Measurements from ENCODE around the gene DCANP1. TPM values are rescaled to one million over a fixed set of nuclear protein-coding genes. Genes with fewer than 3 reads are reported as not detected.

The DCANP1 gene
- polyA plus RNA-seq, 1 experiment = not detected

GRCh38 chr5:135435467-135436330 is 11.4 kb downstream of the DCANP1 start:
- H3K9me3 ChIP-seq (ENCODE audit: control insufficient read depth, insufficient read depth, low read length) = no peaks in the 10 kb centered on the region
- CTCF ChIA-PET = interaction anchor here (9.5 kb wide), 1 partner anchor 11 kb away, joined by 77 read pairs; no protein-coding TSS in a partner anchor
- DNase-seq (ENCODE audit: low read depth, low spot score) = no peak
- no peak for TF ChIP-seq CTCF (IDR thresholded peaks at IDR 0.05; ENCODE audit: low read depth, low read length)
- no peak overlapping the region for H3K4me3 ChIP-seq (ENCODE audit: low read depth, low read length)
- H3K27me3 ChIP-seq (ENCODE audit: control insufficient read depth, insufficient read depth, low read length) = no peaks in the 10 kb centered on the region
- H3K27ac ChIP-seq (ENCODE audit: low read depth, low read length) = no peak overlapping the region
- POLR2A ChIA-PET = no interaction called here

GRCh38 chr5:135434591-135435466 is 12.3 kb downstream of the DCANP1 start:
- H3K4me3 ChIP-seq (ENCODE audit: low read depth, low read length) = no peak overlapping the region
- H3K27ac ChIP-seq (ENCODE audit: low read depth, low read length) = no peak overlapping the region
- DNase-seq (ENCODE audit: low read depth, low spot score) = no peak
- TF ChIP-seq CTCF (IDR thresholded peaks at IDR 0.05; ENCODE audit: low read depth, low read length) = no peak
- no peaks in the 10 kb centered on the region for H3K27me3 ChIP-seq (ENCODE audit: control insufficient read depth, insufficient read depth, low read length)
- POLR2A ChIA-PET = no interaction called here
- H3K9me3 ChIP-seq (ENCODE audit: control insufficient read depth, insufficient read depth, low read length) = no peaks in the 10 kb centered on the region
- CTCF ChIA-PET = interaction anchor here (0.6 to 9.5 kb wide), 4 partner anchors 10 to 1456 kb away, joined by 3 to 77 read pairs (median 4); no protein-coding TSS in a partner anchor

GRCh38 chr5:135433681-135434426 is 13.3 kb downstream of the DCANP1 start:
- Histone ChIP-seq H3K27ac (ENCODE audit: low read depth, low read length) (no peak overlapping the region), H3K4me3 (ENCODE audit: low read depth, low read length) (no peak overlapping the region), H3K27me3 (ENCODE audit: control insufficient read depth, insufficient read depth, low read length) (no peaks in the 10 kb centered on the region), H3K9me3 (ENCODE audit: control insufficient read depth, insufficient read depth, low read length) (peaks cover 5% of the 10 kb centered on the region)
- no peak for TF ChIP-seq CTCF (IDR thresholded peaks at IDR 0.05; ENCODE audit: low read depth, low read length)
- no peak for DNase-seq (ENCODE audit: low read depth, low spot score)
- POLR2A ChIA-PET = no interaction called here
- CTCF ChIA-PET = interaction anchor here (0.6 to 9.5 kb wide), 4 partner anchors 9 to 1455 kb away, joined by 3 to 77 read pairs (median 4); no protein-coding TSS in a partner anchor

- Histone ChIP-seq H3K27me3 (ENCODE audit: control insufficient read depth, insufficient read depth, low read length) (no peaks in the 10 kb centered on the region), H3K9me3 (ENCODE audit: control insufficient read depth, insufficient read depth, low read length) (peaks cover 10% of the 10 kb centered on the region), H3K4me3 (ENCODE audit: low read depth, low read length) (no peak overlapping the region), H3K27ac (ENCODE audit: low read depth, low read length) (no peak overlapping the region)
- DNase-seq (ENCODE audit: low read depth, low spot score) = no peak
- ChIA-PET CTCF (interaction anchor here (0.8 kb wide), 1 partner anchor 34 kb away, joined by 3 read pairs; no protein-coding TSS in a partner anchor), POLR2A (no interaction called here)
- TF ChIP-seq CTCF (IDR thresholded peaks at IDR 0.05; ENCODE audit: low read depth, low read length) = no peak
Measured at GRCh38 chr5:135432113-135432512, 15.0 kb downstream of the DCANP1 start.

Measured in AG04450 (cell line).